SU-DHL-6 (cell line): Measurements from ENCODE around the gene IGF2BP2.

Source experiments
- EZH2phosphoT487 ChIP-seq: fragments of 200-600 bp; sonication (generic), shearing (Covaris generic); conservative IDR thresholded peaks from 2 replicates; pipeline ENCODE4 v1.6.1; 2018; ENCODE audit warnings: mild to moderate bottlenecking, antibody characterized with exemption, low read length, moderate library complexity, mixed read lengths
- TF ChIP-seq, protein P1 (sequence below): fragments of 200-600 bp; sonication (generic); IDR thresholded peaks from one replicate; pipeline ENCODE4 v1.5.1; 2017; ENCODE audit warnings: antibody characterized with exemption, mild to moderate bottlenecking, low read length, moderate library complexity; ENCODE audit not compliant: insufficient read depth, poor library complexity, severe bottlenecking

DNA sequence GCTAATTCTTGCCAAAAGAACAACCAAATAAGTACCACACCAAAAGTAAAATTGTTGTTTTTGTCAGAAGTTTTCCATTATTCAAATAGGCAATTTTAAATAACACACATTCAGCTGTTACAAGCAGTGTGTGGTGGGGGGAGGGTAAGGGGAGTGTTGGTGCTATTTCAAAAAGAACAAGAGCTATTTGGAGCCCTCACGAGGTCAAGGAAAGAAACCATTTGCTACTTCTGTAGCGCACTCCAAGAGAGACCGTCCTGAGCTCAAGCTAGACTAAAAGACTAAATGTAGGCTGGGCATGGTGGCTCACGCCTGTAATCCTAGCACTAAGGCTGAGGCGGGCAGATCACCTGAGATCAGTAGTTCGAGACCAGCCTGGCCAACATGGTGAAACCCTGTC is 21.2 kb upstream of the IGF2BP2 start:
- TF ChIP-seq, protein P1, sequence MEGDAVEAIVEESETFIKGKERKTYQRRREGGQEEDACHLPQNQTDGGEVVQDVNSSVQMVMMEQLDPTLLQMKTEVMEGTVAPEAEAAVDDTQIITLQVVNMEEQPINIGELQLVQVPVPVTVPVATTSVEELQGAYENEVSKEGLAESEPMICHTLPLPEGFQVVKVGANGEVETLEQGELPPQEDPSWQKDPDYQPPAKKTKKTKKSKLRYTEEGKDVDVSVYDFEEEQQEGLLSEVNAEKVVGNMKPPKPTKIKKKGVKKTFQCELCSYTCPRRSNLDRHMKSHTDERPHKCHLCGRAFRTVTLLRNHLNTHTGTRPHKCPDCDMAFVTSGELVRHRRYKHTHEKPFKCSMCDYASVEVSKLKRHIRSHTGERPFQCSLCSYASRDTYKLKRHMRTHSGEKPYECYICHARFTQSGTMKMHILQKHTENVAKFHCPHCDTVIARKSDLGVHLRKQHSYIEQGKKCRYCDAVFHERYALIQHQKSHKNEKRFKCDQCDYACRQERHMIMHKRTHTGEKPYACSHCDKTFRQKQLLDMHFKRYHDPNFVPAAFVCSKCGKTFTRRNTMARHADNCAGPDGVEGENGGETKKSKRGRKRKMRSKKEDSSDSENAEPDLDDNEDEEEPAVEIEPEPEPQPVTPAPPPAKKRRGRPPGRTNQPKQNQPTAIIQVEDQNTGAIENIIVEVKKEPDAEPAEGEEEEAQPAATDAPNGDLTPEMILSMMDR = no peak
- no peak for TF ChIP-seq EZH2phosphoT487
